Peyer's patch (tissue), 4 donors: Measurements from ENCODE around the gene NELFB.
"Not testable (repeated sequence)": the region's sequence is repeated elsewhere in the genome, so short reads cannot be mapped to it uniquely, and the experiment has no call there.

ENCODE experiments used
- CTCF ChIP-seq, 6 experiments: fragments of 450-650 bp in 4 of 6; fragments of 200-600 bp in 2 of 6; sonication (generic) in 1 of 6; IDR thresholded peaks; one replicate each; pipeline ENCODE4 v1.5.1; 2017 to 2019; ENCODE audit warnings: antibody characterized with exemption in 6 of 6, mild to moderate bottlenecking in 3 of 6, moderate library complexity in 1 of 6
- POLR2A ChIP-seq, 2 donors: fragments of 450-650 bp; IDR thresholded peaks; one replicate each; pipeline ENCODE4 v1.5.1; 2017; ENCODE audit warnings: antibody characterized with exemption in 2 of 2, mild to moderate bottlenecking in 2 of 2, moderate library complexity in 2 of 2

DNA sequence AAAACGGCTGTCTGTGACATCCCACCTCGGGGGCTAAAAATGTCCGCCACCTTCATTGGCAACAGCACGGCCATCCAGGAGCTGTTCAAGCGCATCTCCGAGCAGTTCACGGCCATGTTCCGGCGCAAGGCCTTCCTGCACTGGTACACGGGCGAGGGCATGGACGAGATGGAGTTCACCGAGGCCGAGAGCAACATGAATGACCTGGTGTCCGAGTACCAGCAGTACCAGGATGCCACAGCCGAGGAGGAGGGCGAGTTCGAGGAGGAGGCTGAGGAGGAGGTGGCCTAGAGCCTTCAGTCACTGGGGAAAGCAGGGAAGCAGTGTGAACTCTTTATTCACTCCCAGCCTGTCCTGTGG, 11.9 kb upstream of the NELFB start:
- TF ChIP-seq CTCF, POLR2A (IDR thresholded peaks at IDR 0.05): not testable (repeated sequence)
